Upper lobe of left lung (tissue), 6 donors: ENCODE results near the gene IL3RA. TPM values are rescaled to one million over a fixed set of nuclear protein-coding genes. Genes with fewer than 3 reads are reported as not detected.

Experiments used
- ATAC-seq, 2 donors: fragments of 200-7000 bp; cut with Tn5 transposase; one replicate each; pipeline ENCODE4 v1.9.1; 2022; ENCODE audit warnings: mild to moderate bottlenecking in 2 of 2, moderate library complexity in 2 of 2; ENCODE audit not compliant: low FRiP score in 2 of 2
- DNase-seq, 2 donors: peaks; one replicate each; pipeline ENCODE4 v3.0.0-alpha.2; 2019 to 2020
- H3K27ac ChIP-seq, 4 donors: fragments of 200-600 bp; sonication (generic); one replicate each; pipeline ENCODE4 v1.5.1; 2016 to 2019
- H3K27me3 ChIP-seq, 4 donors: fragments of 200-600 bp; sonication (generic); one replicate each; pipeline ENCODE4 v1.5.1; 2017 to 2019
- H3K36me3 ChIP-seq, 4 donors: fragments of 200-600 bp; sonication (generic); one replicate each; pipeline ENCODE4 v1.5.1; 2016 to 2019
- H3K4me1 ChIP-seq, 4 donors: fragments of 200-600 bp; sonication (generic); one replicate each; pipeline ENCODE4 v1.5.1; 2018 to 2019
- H3K4me3 ChIP-seq, 4 donors: fragments of 200-600 bp; sonication (generic); one replicate each; pipeline ENCODE4 v1.5.1; 2017 to 2019; ENCODE audit warnings: mild to moderate bottlenecking in 2 of 4, moderate library complexity in 1 of 4
- H3K9me3 ChIP-seq, 4 donors: fragments of 200-600 bp; sonication (generic); one replicate each; pipeline ENCODE4 v1.5.1; 2018 to 2019
- CTCF ChIP-seq, 6 experiments: fragments of 450-650 bp in 4 of 6; fragments of 200-600 bp in 2 of 6; sonication (generic) in 2 of 6; IDR thresholded peaks; one replicate each; pipeline ENCODE4 v1.5.1; 2016 to 2019; ENCODE audit warnings: antibody characterized with exemption in 6 of 6
- EP300 ChIP-seq, 4 donors: sonication (generic); formaldehyde crosslinking; IDR thresholded peaks; one replicate each; pipeline ENCODE4 v1.5.1; 2017; ENCODE audit warnings: antibody characterized with exemption in 4 of 4, control low read depth in 2 of 4
- POLR2A ChIP-seq, 4 donors: fragments of 450-650 bp; IDR thresholded peaks; one replicate each; pipeline ENCODE4 v1.5.1; 2016 to 2017; ENCODE audit warnings: antibody characterized with exemption in 4 of 4, mild to moderate bottlenecking in 2 of 4
- POLR2AphosphoS5 ChIP-seq, 2 donors: sonication (generic); formaldehyde crosslinking; IDR thresholded peaks; one replicate each; pipeline ENCODE4 v1.5.1; 2017; ENCODE audit warnings: antibody characterized with exemption in 2 of 2
- WGBS, 2 donors: methylation state at CpG; one replicate each; pipeline ENCODE4 v1.1.5; 2017 to 2018; 5-methylcytosine and 5-hydroxymethylcytosine counted together
- total RNA-seq, 6 donors: library from RNA; depleted of rRNA in 4 of 6; stranded (reverse); fragments of >200 nt in 4 of 6; gene quantifications; one replicate each; pipeline versions ENCODE4 v1.1.0 to v1.2.1, GENCODE V29; 2016 to 2021
- donor health status: DM: no; HTN: no; CAD: no; lungs with moderate emphysema.
- donor health status: DM: no; HTN: yes; CAD: no; lungs with severe emphysema.

Gene IL3RA
- total RNA-seq, 6 donors from 2014 or later: 8.8 to 62.3 (median 31.9) TPM

GRCh38 chrX:1397001-1397400 lies 60.4 kb downstream of the IL3RA start:
- 87 to 97% methylated on average over 3 to 14 of the region's 15 CpGs for WGBS, 2 donors

DNA sequence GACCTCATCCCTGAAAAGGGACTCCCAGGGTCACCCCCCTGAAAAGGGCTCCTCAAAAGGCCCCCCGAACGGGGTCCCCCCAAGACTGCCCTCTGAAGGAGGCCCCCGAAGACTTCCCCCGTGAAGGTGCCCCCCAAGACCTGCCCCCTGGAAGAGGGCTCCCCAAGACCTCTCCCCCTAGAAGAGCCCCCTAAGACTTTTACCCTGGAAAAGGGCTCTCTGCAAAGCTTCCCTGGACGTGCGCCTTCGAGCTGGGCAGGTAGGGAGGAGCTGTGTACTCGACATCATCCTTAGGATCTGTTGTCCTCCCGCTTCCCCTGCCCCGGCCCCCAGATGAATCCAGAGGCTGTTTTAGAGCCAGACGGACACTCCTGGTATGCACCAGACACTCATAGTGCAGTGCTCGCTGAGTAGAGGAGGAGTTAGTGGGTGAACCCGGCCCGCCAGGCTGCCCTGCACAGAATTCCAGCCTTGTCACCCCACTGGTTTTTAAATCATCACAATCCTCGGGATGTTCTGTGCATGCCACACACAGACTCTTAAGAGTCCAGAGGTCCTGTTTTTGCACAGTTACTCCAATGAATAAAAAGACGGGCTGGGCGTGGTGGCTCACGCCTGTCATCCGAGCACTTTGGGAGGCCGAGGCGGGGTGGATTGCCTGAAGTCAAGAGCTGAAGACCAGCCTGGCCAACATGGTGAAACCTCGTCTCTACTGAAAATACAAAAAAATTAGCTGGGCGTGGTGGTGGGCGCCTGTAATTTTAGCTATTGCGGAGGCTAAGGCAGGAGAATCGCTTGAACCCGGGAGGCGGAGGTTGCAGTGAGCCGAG lies 61.1 kb downstream of the IL3RA start:
- TF ChIP-seq CTCF (IDR thresholded peaks at IDR 0.05) (no peak), POLR2AphosphoS5 (IDR thresholded peaks at IDR 0.05) (no peak), EP300 (IDR thresholded peaks at IDR 0.05) (no peak), POLR2A (IDR thresholded peaks at IDR 0.05) (no peak)
- ATAC-seq: no peak
- Histone ChIP-seq H3K4me3 (no peak overlapping the region), H3K9me3 (no peaks in the 10 kb centered on the region), H3K27ac (no peak overlapping the region), H3K27me3 (no peaks in the 10 kb centered on the region), H3K4me1 (peaks cover 0 to 11% (median 9%) of the 10 kb centered on the region in 4 donors), H3K36me3 (peaks cover 0 to 19% (median 7%) of the 10 kb centered on the region in 4 donors)
- DNase-seq: no peak
- 93 to 94% methylated on average over 19 to 25 of the region's 29 CpGs for WGBS, 2 donors

More at GRCh38 chrX:1397001-1397400, 60.4 kb downstream of the IL3RA start:
- Histone ChIP-seq H3K4me3 (no peak overlapping the region), H3K27me3 (no peaks in the 10 kb centered on the region), H3K27ac (no peak overlapping the region), H3K36me3 (peaks cover 0 to 15% (median 7%) of the 10 kb centered on the region in 4 donors), H3K4me1 (peaks cover 0 to 11% (median 9%) of the 10 kb centered on the region in 4 donors), H3K9me3 (no peaks in the 10 kb centered on the region)
- ATAC-seq (no peak), DNase-seq (no peak)
- TF ChIP-seq EP300 (IDR thresholded peaks at IDR 0.05) (no peak), POLR2AphosphoS5 (IDR thresholded peaks at IDR 0.05) (no peak), POLR2A (IDR thresholded peaks at IDR 0.05) (no peak), CTCF (IDR thresholded peaks at IDR 0.05) (no peak)

GRCh38 chrX:1398431-1399340 lies 62.1 kb downstream of the IL3RA start:
- no peak for ATAC-seq
- Histone ChIP-seq H3K27ac (no peak overlapping the region), H3K36me3 (peaks cover 0 to 28% (median 17%) of the 10 kb centered on the region in 4 donors), H3K4me1 (peaks cover 0 to 4% (median 3%) of the 10 kb centered on the region in 4 donors), H3K4me3 (no peak overlapping the region), H3K9me3 (no peaks in the 10 kb centered on the region), H3K27me3 (no peaks in the 10 kb centered on the region)
- TF ChIP-seq POLR2A (IDR thresholded peaks at IDR 0.05) (no peak), POLR2AphosphoS5 (IDR thresholded peaks at IDR 0.05) (no peak), EP300 (IDR thresholded peaks at IDR 0.05) (no peak), CTCF (IDR thresholded peaks at IDR 0.05) (no peak)
- no peak for DNase-seq
- WGBS, 2 donors: 88 to 97% methylated on average over 21 to 29 of the region's 29 CpGs

GRCh38 chrX:1400049-1400448 lies 63.5 kb downstream of the IL3RA start:
- Histone ChIP-seq H3K4me1 (no peaks in the 10 kb centered on the region), H3K4me3 (no peak overlapping the region), H3K9me3 (no peaks in the 10 kb centered on the region), H3K36me3 (peaks cover 0 to 38% (median 26%) of the 10 kb centered on the region in 4 donors), H3K27ac (no peak overlapping the region), H3K27me3 (no peaks in the 10 kb centered on the region)
- no peak for TF ChIP-seq EP300 (IDR thresholded peaks at IDR 0.05)
- TF ChIP-seq POLR2AphosphoS5 (IDR thresholded peaks at IDR 0.05): no peak
- TF ChIP-seq CTCF (IDR thresholded peaks at IDR 0.05): no peak
- TF ChIP-seq POLR2A (IDR thresholded peaks at IDR 0.05): no peak
- no peak for DNase-seq
- 96 to 97% methylated on average over 12 of the region's 12 CpGs for WGBS, 2 donors
- no peak for ATAC-seq
